Nephron (organoid): ENCODE results near the gene MYO16.
A peak's percentile ranks its signal among the peaks of the same experiment; 100 is the strongest.

Experiments used
- H3K27ac Mint-ChIP-seq, 3 experiments: 2 replicates each; pipeline ENCODE4 v1.8.0; 2020; ENCODE audit warnings: mixed read lengths in 3 of 3, mild to moderate bottlenecking in 2 of 3, moderate library complexity in 1 of 3
- H3K27me3 Mint-ChIP-seq: 2 replicates; pipeline ENCODE4 v1.8.0; 2021; ENCODE audit warnings: low read depth, mild to moderate bottlenecking, moderate library complexity, mixed read lengths
- H3K36me3 Mint-ChIP-seq: 2 replicates; pipeline ENCODE4 v1.8.0; 2020; ENCODE audit warnings: low read depth, mixed read lengths
- H3K4me1 Mint-ChIP-seq: 2 replicates; pipeline ENCODE4 v1.8.0; 2020; ENCODE audit warnings: mixed read lengths
- H3K4me3 Mint-ChIP-seq, 3 experiments: 2 replicates each; pipeline ENCODE4 v1.8.0; 2020; ENCODE audit warnings: mild to moderate bottlenecking in 3 of 3, mixed read lengths in 3 of 3, moderate library complexity in 2 of 3
- H3K9me3 Mint-ChIP-seq: 2 replicates; pipeline ENCODE4 v1.8.0; 2020; ENCODE audit warnings: mixed read lengths
- TF ChIP-seq, protein P1 (sequence below), 3 experiments: fragments of 200-600 bp; sonication (generic); IDR thresholded peaks; one replicate each; pipeline ENCODE4 v1.5.0; 2021; ENCODE audit warnings: antibody characterized with exemption in 3 of 3; ENCODE audit not compliant: unreplicated experiment in 3 of 3

MYO16 gene

GRCh38 chr13:108621462-108621861 lies 7.9 kb upstream of the MYO16 start:
- H3K4me1 Mint-ChIP-seq: no peaks in the 10 kb centered on the region
- no peaks in the 10 kb centered on the region for H3K27me3 Mint-ChIP-seq
- TF ChIP-seq, protein P1, sequence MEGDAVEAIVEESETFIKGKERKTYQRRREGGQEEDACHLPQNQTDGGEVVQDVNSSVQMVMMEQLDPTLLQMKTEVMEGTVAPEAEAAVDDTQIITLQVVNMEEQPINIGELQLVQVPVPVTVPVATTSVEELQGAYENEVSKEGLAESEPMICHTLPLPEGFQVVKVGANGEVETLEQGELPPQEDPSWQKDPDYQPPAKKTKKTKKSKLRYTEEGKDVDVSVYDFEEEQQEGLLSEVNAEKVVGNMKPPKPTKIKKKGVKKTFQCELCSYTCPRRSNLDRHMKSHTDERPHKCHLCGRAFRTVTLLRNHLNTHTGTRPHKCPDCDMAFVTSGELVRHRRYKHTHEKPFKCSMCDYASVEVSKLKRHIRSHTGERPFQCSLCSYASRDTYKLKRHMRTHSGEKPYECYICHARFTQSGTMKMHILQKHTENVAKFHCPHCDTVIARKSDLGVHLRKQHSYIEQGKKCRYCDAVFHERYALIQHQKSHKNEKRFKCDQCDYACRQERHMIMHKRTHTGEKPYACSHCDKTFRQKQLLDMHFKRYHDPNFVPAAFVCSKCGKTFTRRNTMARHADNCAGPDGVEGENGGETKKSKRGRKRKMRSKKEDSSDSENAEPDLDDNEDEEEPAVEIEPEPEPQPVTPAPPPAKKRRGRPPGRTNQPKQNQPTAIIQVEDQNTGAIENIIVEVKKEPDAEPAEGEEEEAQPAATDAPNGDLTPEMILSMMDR (IDR thresholded peaks at IDR 0.05; ENCODE audit: unreplicated experiment in 3 of 3): no peak
- H3K4me3 Mint-ChIP-seq: no peak overlapping the region
- no peaks in the 10 kb centered on the region for H3K36me3 Mint-ChIP-seq
- no peak overlapping the region for H3K27ac Mint-ChIP-seq
- H3K9me3 Mint-ChIP-seq: no peaks in the 10 kb centered on the region

GRCh38 chr13:108624108-108624507 lies 5.3 kb upstream of the MYO16 start:
- Mint-ChIP-seq H3K36me3 (no peaks in the 10 kb centered on the region), H3K4me3 (no peak overlapping the region), H3K27ac (no peak overlapping the region), H3K27me3 (no peaks in the 10 kb centered on the region), H3K4me1 (peaks cover 8% of the 10 kb centered on the region), H3K9me3 (no peaks in the 10 kb centered on the region)
- TF ChIP-seq, protein P1 (IDR thresholded peaks at IDR 0.05; ENCODE audit: unreplicated experiment in 3 of 3): no peak

DNA sequence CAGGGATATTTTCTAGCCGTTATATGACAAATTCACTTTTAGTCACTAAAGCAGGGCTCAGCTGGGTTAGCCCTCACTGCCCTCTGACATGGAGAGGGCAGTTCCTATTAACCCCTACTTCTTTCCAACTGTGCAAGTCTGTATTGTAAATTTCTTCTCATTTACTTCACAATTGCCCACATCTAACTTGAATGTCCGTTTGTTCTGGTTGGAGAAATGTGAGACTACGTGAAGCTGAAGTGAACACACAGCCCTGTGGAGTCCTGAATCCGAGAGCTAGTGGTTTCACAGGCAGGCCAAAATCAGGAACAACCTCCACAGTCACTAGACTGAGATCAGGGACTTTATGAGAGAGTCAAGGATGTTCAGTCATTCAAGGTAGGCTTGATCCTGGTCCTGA lies 4.4 kb upstream of the MYO16 start:
- Mint-ChIP-seq H3K36me3 (no peaks in the 10 kb centered on the region), H3K4me3 (no peak overlapping the region), H3K27me3 (no peaks in the 10 kb centered on the region), H3K9me3 (no peaks in the 10 kb centered on the region), H3K4me1 (peaks cover 15% of the 10 kb centered on the region), H3K27ac (no peak overlapping the region)
- TF ChIP-seq, protein P1 (IDR thresholded peaks at IDR 0.05; ENCODE audit: unreplicated experiment in 3 of 3): no peak

DNA sequence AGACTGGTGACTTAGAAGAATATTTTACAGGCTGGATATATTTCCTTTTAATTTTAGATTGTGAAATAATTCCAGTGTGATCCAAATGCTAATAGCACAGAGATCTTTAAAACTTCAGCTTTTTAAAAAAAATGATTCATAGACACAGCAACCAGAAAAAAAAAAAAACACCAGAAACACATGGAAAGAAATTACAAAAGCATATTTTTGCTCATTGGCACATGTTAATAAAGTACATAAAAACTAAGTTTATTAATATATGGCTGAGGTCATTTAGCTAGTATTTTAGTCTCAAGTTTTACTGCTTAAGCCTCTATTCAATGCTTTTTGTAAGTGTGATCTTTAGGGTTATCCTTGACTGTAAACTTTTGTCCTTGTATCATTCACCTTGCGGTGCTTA lies 577 bp downstream of the MYO16 start:
- no peaks in the 10 kb centered on the region for H3K36me3 Mint-ChIP-seq
- peaks cover 22% of the 10 kb centered on the region for H3K4me1 Mint-ChIP-seq
- TF ChIP-seq, protein P1 (IDR thresholded peaks at IDR 0.05; ENCODE audit: unreplicated experiment in 3 of 3): no peak
- H3K9me3 Mint-ChIP-seq: no peaks in the 10 kb centered on the region
- no peaks in the 10 kb centered on the region for H3K27me3 Mint-ChIP-seq
- H3K27ac Mint-ChIP-seq: no peak overlapping the region
- peak overlapping the region in 1 of 3 experiments; percentile 74 for H3K4me3 Mint-ChIP-seq

GRCh38 chr13:108632649-108633167 lies 3.3 kb downstream of the MYO16 start:
- H3K4me3 Mint-ChIP-seq: no peak overlapping the region
- TF ChIP-seq, protein P1 (IDR thresholded peaks at IDR 0.05; ENCODE audit: unreplicated experiment in 3 of 3): no peak
- H3K36me3 Mint-ChIP-seq: no peaks in the 10 kb centered on the region
- H3K4me1 Mint-ChIP-seq: peaks cover 22% of the 10 kb centered on the region
- H3K27ac Mint-ChIP-seq: no peak overlapping the region
- no peaks in the 10 kb centered on the region for H3K27me3 Mint-ChIP-seq
- H3K9me3 Mint-ChIP-seq: no peaks in the 10 kb centered on the region

GRCh38 chr13:108638901-108639300 lies 9.5 kb downstream of the MYO16 start:
- no peaks in the 10 kb centered on the region for H3K4me1 Mint-ChIP-seq
- no peaks in the 10 kb centered on the region for H3K27me3 Mint-ChIP-seq
- no peak overlapping the region for H3K4me3 Mint-ChIP-seq
- no peaks in the 10 kb centered on the region for H3K9me3 Mint-ChIP-seq
- TF ChIP-seq, protein P1 (IDR thresholded peaks at IDR 0.05; ENCODE audit: unreplicated experiment in 3 of 3): no peak
- H3K27ac Mint-ChIP-seq: no peak overlapping the region
- no peaks in the 10 kb centered on the region for H3K36me3 Mint-ChIP-seq
